HEK293 (cell line): Measurements from ENCODE around the gene ANO9.

Experiments used
- CTCF ChIA-PET: fragments of 350-600 bp; formaldehyde crosslinking; extraction: SDS; loops from one replicate; lab custom pipeline; 2021; ENCODE audit warnings: antibody characterized with exemption; lab: Yijun Ruan, JAX
- POLR2A ChIA-PET: fragments of 300-600 bp; formaldehyde crosslinking; extraction: SDS; loops from one replicate; lab custom pipeline; 2020; ENCODE audit warnings: antibody characterized with exemption, inconsistent platforms; lab: Yijun Ruan, JAX
- H3K27ac ChIP-seq: fragments of 200-500 bp; sonication (Bioruptor generic); 2 replicates; pipeline ENCODE4 v1.5.1; 2014; ENCODE audit warnings: low read depth, low read length, control low read depth, inconsistent platforms; ENCODE audit errors: extremely low read depth
- H3K36me3 ChIP-seq, 2 experiments: fragments of 200-500 bp in 1 of 2; sonication (Bioruptor generic) in 1 of 2; 1 replicate in 1 of 2; 2 replicates in 1 of 2; pipeline ENCODE4 v1.5.1; 2014 to 2017; ENCODE audit warnings: inconsistent platforms in 2 of 2, low read length in 2 of 2; ENCODE audit not compliant: control insufficient read depth in 2 of 2, insufficient read depth in 1 of 2
- H3K4me1 ChIP-seq: fragments of 200-500 bp; sonication (Bioruptor generic); 2 replicates; pipeline ENCODE4 v1.5.1; 2014; ENCODE audit warnings: mild to moderate bottlenecking, low read length, inconsistent platforms; ENCODE audit not compliant: control insufficient read depth, insufficient read depth
- H3K4me3 ChIP-seq: 2 replicates; pipeline ENCODE4 v1.5.1; 2011; ENCODE audit warnings: low read depth, mild to moderate bottlenecking, control low read depth, low read length, moderate library complexity
- H3K9me3 ChIP-seq: fragments of 200-500 bp; sonication (Bioruptor generic); 2 replicates; pipeline ENCODE4 v1.5.1; 2014; ENCODE audit warnings: low read depth, low read length, inconsistent platforms; ENCODE audit not compliant: control insufficient read depth, insufficient read depth
- BCL11A ChIP-seq: fragments of 450-650 bp; formaldehyde crosslinking; IDR thresholded peaks from 2 replicates; pipeline ENCODE4 v1.5.1; 2016; ENCODE audit warnings: low read depth, missing biosample characterization, missing genetic modification characterization
- BCL6B ChIP-seq: fragments of 450-650 bp; formaldehyde crosslinking; IDR thresholded peaks from 2 replicates; pipeline ENCODE4 v1.5.1; 2017; ENCODE audit warnings: missing biosample characterization, missing genetic modification characterization
- GLIS2 ChIP-seq: fragments of 450-650 bp; formaldehyde crosslinking; IDR thresholded peaks from 2 replicates; pipeline ENCODE4 v1.5.1; 2016; ENCODE audit warnings: missing biosample characterization, missing genetic modification characterization
- HOXA7 ChIP-seq: sonication (generic); formaldehyde crosslinking; IDR thresholded peaks from 2 replicates; pipeline ENCODE4 v1.8.1; 2022; ENCODE audit warnings: missing genetic modification reagents, borderline replicate concordance
- SALL2 ChIP-seq: fragments of 450-650 bp; formaldehyde crosslinking; IDR thresholded peaks from 2 replicates; pipeline ENCODE4 v1.5.0; 2017; ENCODE audit warnings: missing biosample characterization, mild to moderate bottlenecking, missing genetic modification characterization, borderline replicate concordance
- SCRT1 ChIP-seq: fragments of 450-650 bp; formaldehyde crosslinking; IDR thresholded peaks from 2 replicates; pipeline ENCODE4 v1.5.1; 2016; ENCODE audit warnings: missing biosample characterization, missing genetic modification characterization, borderline replicate concordance
- ZBTB20 ChIP-seq: fragments of 450-650 bp; formaldehyde crosslinking; IDR thresholded peaks from 2 replicates; pipeline ENCODE4 v1.5.1; 2016; ENCODE audit warnings: missing biosample characterization, missing genetic modification characterization
- ZFP69B ChIP-seq: fragments of 450-650 bp; formaldehyde crosslinking; IDR thresholded peaks from 2 replicates; pipeline ENCODE4 v1.5.1; 2016; ENCODE audit warnings: missing biosample characterization, missing genetic modification characterization
- ZNF112 ChIP-seq: fragments of 450-650 bp; formaldehyde crosslinking; IDR thresholded peaks from 2 replicates; pipeline ENCODE4 v1.5.0; 2017; ENCODE audit warnings: missing biosample characterization, missing genetic modification characterization
- ZNF169 ChIP-seq: fragments of 450-650 bp; formaldehyde crosslinking; IDR thresholded peaks from 2 replicates; pipeline ENCODE4 v1.5.1; 2016; ENCODE audit warnings: missing biosample characterization, missing genetic modification characterization
- ZNF202 ChIP-seq: fragments of 450-650 bp; formaldehyde crosslinking; IDR thresholded peaks from 2 replicates; pipeline ENCODE4 v1.5.1; 2016; ENCODE audit warnings: missing biosample characterization, missing genetic modification characterization, borderline replicate concordance
- ZNF223 ChIP-seq: fragments of 450-650 bp; formaldehyde crosslinking; IDR thresholded peaks from 2 replicates; pipeline ENCODE4 v1.5.1; 2016; ENCODE audit warnings: missing biosample characterization, missing genetic modification characterization
- ZNF266 ChIP-seq: fragments of 450-650 bp; formaldehyde crosslinking; IDR thresholded peaks from 2 replicates; pipeline ENCODE4 v1.5.1; 2016; ENCODE audit warnings: missing biosample characterization, missing genetic modification characterization, low read depth
- ZNF302 ChIP-seq: fragments of 450-650 bp; formaldehyde crosslinking; IDR thresholded peaks from 2 replicates; pipeline ENCODE4 v1.5.1; 2016; ENCODE audit warnings: missing biosample characterization, missing genetic modification characterization, low read depth
- ZNF341 ChIP-seq: fragments of 450-650 bp; formaldehyde crosslinking; IDR thresholded peaks from 2 replicates; pipeline ENCODE4; 2016; ENCODE audit warnings: low read depth, missing biosample characterization, missing genetic modification characterization
- ZNF416 ChIP-seq: fragments of 450-650 bp; formaldehyde crosslinking; IDR thresholded peaks from 2 replicates; pipeline ENCODE4 v1.5.1; 2016; ENCODE audit warnings: missing biosample characterization, missing genetic modification characterization
- ZNF48 ChIP-seq: fragments of 450-650 bp; formaldehyde crosslinking; IDR thresholded peaks from 2 replicates; pipeline ENCODE4 v1.5.1; 2016; ENCODE audit warnings: missing biosample characterization, missing genetic modification characterization
- ZNF488 ChIP-seq: fragments of 450-650 bp; formaldehyde crosslinking; IDR thresholded peaks from 2 replicates; pipeline ENCODE4 v1.5.1; 2016; ENCODE audit warnings: missing biosample characterization, missing genetic modification characterization
- ZNF518A ChIP-seq: fragments of 450-650 bp; formaldehyde crosslinking; conservative IDR thresholded peaks from 2 replicates; pipeline ENCODE4 v1.5.1; 2016; ENCODE audit warnings: low read depth, missing biosample characterization, missing genetic modification characterization
- ZNF571 ChIP-seq: fragments of 450-650 bp; formaldehyde crosslinking; IDR thresholded peaks from 2 replicates; pipeline ENCODE4 v1.5.0; 2017; ENCODE audit warnings: missing biosample characterization, missing genetic modification characterization
- ZNF596 ChIP-seq: fragments of 450-650 bp; IDR thresholded peaks from 2 replicates; pipeline ENCODE4 v1.5.0; 2018; ENCODE audit warnings: missing biosample characterization, mild to moderate bottlenecking, missing genetic modification characterization, moderate library complexity
- ZNF623 ChIP-seq: fragments of 450-650 bp; formaldehyde crosslinking; IDR thresholded peaks from 2 replicates; pipeline ENCODE4 v1.5.1; 2016; ENCODE audit warnings: missing biosample characterization, missing genetic modification characterization
- ZNF624 ChIP-seq: fragments of 450-650 bp; formaldehyde crosslinking; IDR thresholded peaks from 2 replicates; pipeline ENCODE4 v1.5.1; 2017; ENCODE audit warnings: missing biosample characterization, missing genetic modification characterization
- ZNF747 ChIP-seq: fragments of 450-650 bp; formaldehyde crosslinking; IDR thresholded peaks from 2 replicates; pipeline ENCODE4 v1.5.1; 2016; ENCODE audit warnings: missing biosample characterization, missing genetic modification characterization
- TF ChIP-seq, protein P1 (sequence below): fragments of 450-650 bp; formaldehyde crosslinking; IDR thresholded peaks from 2 replicates; pipeline ENCODE4 v1.5.1; 2017; ENCODE audit warnings: missing biosample characterization, missing genetic modification characterization
- TF ChIP-seq, protein P2 (sequence below): fragments of 450-650 bp; formaldehyde crosslinking; IDR thresholded peaks from 2 replicates; pipeline ENCODE4 v1.5.1; 2016; ENCODE audit warnings: missing biosample characterization, missing genetic modification characterization

Gene ANO9

DNA sequence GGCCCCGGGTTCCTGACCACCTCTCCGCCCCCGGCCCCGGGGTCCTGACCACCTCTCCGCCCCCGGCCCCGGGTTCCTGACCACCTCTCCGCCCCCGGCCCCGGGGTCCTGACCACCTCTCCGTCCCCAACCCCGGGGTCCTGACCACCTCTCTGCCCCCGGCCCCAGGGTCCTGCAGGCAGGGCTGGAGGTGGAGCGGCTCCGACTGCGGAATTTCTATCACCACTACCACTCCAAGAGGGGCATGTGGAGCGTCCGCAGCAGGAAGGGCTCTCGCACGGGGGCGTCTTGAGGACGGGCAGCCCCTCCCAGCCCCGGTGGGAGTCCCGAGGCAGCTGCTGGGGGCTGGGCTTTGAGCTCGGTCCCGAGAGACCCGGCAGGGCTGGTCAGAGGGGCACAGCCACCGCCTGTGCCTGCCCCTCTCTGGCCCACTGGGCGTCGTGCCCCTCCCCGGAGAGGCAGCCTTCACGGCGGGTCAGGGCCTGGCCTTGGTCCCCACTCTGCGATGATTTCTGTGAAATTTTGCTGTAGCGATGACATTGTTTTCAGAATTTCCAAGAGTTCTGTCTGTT, 60.2 kb downstream of the ANO9 start:
- Histone ChIP-seq H3K4me3 (no peak overlapping the region), H3K4me1 (no peaks in the 10 kb centered on the region), H3K9me3 (no peaks in the 10 kb centered on the region), H3K36me3 (peaks cover 0 to 48% of the 10 kb centered on the region in 2 experiments; a peak in 1 of 3 replicates), H3K27ac (no peak overlapping the region)
- ChIA-PET CTCF (no interaction called here), POLR2A (no interaction called here)
- TF ChIP-seq ZNF112 (tag by site-specific recombination) (no peak), ZNF266 (tag by site-specific recombination) (no peak), ZNF416 (no peak), BCL6B (tag by site-specific recombination) (no peak), ZNF48 (tag by site-specific recombination) (no peak), HOXA7 (CRISPR knock-in tag) (no peak), ZNF571 (tag by site-specific recombination) (no peak), ZFP69B (tag by site-specific recombination) (no peak), ZNF341 (tag by site-specific recombination) (no peak), ZNF596 (no peak), ZNF624 (tag by site-specific recombination) (no peak), GLIS2 (tag by site-specific recombination) (no peak), ZNF223 (tag by site-specific recombination) (no peak), ZNF302 (no peak), SCRT1 (no peak), ZNF169 (tag by site-specific recombination) (no peak), ZNF747 (tag by site-specific recombination) (no peak), BCL11A (tag by site-specific recombination) (no peak)
- TF ChIP-seq, protein P1, sequence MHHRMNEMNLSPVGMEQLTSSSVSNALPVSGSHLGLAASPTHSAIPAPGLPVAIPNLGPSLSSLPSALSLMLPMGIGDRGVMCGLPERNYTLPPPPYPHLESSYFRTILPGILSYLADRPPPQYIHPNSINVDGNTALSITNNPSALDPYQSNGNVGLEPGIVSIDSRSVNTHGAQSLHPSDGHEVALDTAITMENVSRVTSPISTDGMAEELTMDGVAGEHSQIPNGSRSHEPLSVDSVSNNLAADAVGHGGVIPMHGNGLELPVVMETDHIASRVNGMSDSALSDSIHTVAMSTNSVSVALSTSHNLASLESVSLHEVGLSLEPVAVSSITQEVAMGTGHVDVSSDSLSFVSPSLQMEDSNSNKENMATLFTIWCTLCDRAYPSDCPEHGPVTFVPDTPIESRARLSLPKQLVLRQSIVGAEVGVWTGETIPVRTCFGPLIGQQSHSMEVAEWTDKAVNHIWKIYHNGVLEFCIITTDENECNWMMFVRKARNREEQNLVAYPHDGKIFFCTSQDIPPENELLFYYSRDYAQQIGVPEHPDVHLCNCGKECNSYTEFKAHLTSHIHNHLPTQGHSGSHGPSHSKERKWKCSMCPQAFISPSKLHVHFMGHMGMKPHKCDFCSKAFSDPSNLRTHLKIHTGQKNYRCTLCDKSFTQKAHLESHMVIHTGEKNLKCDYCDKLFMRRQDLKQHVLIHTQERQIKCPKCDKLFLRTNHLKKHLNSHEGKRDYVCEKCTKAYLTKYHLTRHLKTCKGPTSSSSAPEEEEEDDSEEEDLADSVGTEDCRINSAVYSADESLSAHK (tag by site-specific recombination), result no peak
- TF ChIP-seq, protein P2, sequence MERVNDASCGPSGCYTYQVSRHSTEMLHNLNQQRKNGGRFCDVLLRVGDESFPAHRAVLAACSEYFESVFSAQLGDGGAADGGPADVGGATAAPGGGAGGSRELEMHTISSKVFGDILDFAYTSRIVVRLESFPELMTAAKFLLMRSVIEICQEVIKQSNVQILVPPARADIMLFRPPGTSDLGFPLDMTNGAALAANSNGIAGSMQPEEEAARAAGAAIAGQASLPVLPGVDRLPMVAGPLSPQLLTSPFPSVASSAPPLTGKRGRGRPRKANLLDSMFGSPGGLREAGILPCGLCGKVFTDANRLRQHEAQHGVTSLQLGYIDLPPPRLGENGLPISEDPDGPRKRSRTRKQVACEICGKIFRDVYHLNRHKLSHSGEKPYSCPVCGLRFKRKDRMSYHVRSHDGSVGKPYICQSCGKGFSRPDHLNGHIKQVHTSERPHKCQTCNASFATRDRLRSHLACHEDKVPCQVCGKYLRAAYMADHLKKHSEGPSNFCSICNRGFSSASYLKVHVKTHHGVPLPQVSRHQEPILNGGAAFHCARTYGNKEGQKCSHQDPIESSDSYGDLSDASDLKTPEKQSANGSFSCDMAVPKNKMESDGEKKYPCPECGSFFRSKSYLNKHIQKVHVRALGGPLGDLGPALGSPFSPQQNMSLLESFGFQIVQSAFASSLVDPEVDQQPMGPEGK (tag by site-specific recombination), result no peak

GRCh38 chr11:380996-381395, 60.8 kb downstream of the ANO9 start:
- no peaks in the 10 kb centered on the region for H3K4me1 ChIP-seq
- no peaks in the 10 kb centered on the region for H3K9me3 ChIP-seq
- POLR2A ChIA-PET, result no interaction called here
- CTCF ChIA-PET, result no interaction called here
- peaks cover 0 to 48% of the 10 kb centered on the region in 2 experiments; a peak in 1 of 3 replicates for H3K36me3 ChIP-seq
- no peak overlapping the region for H3K27ac ChIP-seq
- H3K4me3 ChIP-seq, result no peak overlapping the region
- TF ChIP-seq ZNF518A (tag by site-specific recombination) (no peak), ZNF623 (no peak), ZNF488 (tag by site-specific recombination) (no peak), ZBTB20 (tag by site-specific recombination) (no peak), ZNF416 (no peak), SALL2 (tag by site-specific recombination) (no peak), ZNF202 (tag by site-specific recombination) (no peak)
